ENCODE results near the gene C19orf85.

Gene C19orf85

GRCh38 chr19:55474269-55475265 is 10.0 kb upstream of the C19orf85 start:
- DNase-seq: no peak

- DNase-seq: no peak
Measured at GRCh38 chr19:55473225-55474012, 8.9 kb upstream of the C19orf85 start.

- no peak for DNase-seq
Measured at GRCh38 chr19:55472463-55472862, 7.9 kb upstream of the C19orf85 start.

GRCh38 chr19:55471266-55471665 is 6.7 kb upstream of the C19orf85 start:
- no peak for DNase-seq

GRCh38 chr19:55468054-55468393 is 3.5 kb upstream of the C19orf85 start:
- no peak for DNase-seq

- peak; percentile 35 for DNase-seq
Measured at GRCh38 chr19:55467236-55468053, 2.9 kb upstream of the C19orf85 start.

- DNase-seq: no peak
Measured at GRCh38 chr19:55466241-55466614, 1.7 kb upstream of the C19orf85 start.

GRCh38 chr19:55465460-55466240 is 1.1 kb upstream of the C19orf85 start:
- DNase-seq: no peak

GRCh38 chr19:55464039-55464661 is 401 bp downstream of the C19orf85 start:
- DNase-seq: no peak

- no peak for DNase-seq
Measured at GRCh38 chr19:55463583-55464031, 944 bp downstream of the C19orf85 start.

- DNase-seq: no peak
Measured at GRCh38 chr19:55462722-55463121, 1.8 kb downstream of the C19orf85 start.

GRCh38 chr19:55461974-55462626 is 2.5 kb downstream of the C19orf85 start:
- DNase-seq: peak; percentile 20

- DNase-seq: peak; percentile 100
Measured at GRCh38 chr19:55461259-55461973, 3.1 kb downstream of the C19orf85 start, which contains the start of gene ISOC2. TSS of gene ISOC2 (minus strand) at chr19:55461642. CDS start at chr19:55456486, 5,156 bp downstream.

GRCh38 chr19:55460670-55461258 is 3.8 kb downstream of the C19orf85 start:
- peak; percentile 58 for DNase-seq

- DNase-seq: no peak
Measured at GRCh38 chr19:55459950-55460657, 4.4 kb downstream of the C19orf85 start.

- DNase-seq: no peak
Measured at GRCh38 chr19:55459551-55459949, 5.0 kb downstream of the C19orf85 start.

GRCh38 chr19:55457683-55458457 is 6.7 kb downstream of the C19orf85 start:
- no peak for DNase-seq

- DNase-seq: no peak
Measured at GRCh38 chr19:55456347-55456746, 8.2 kb downstream of the C19orf85 start.

Data from inflammatory macrophage treated with lipopolysaccharide for 4 hours (primary cell).